Stimulated activated CD4-positive, alpha-beta T cell treated with anti-CD3 and anti-CD28 coated beads, TNF-alpha, amount 100 ng/mL, for 4 hours (primary cell): Measurements from ENCODE around the gene SLC29A3.
A peak's percentile ranks its signal among the peaks of the same experiment; 100 is the strongest.
"Not testable (repeated sequence)": the region's sequence is repeated elsewhere in the genome, so short reads cannot be mapped to it uniquely, and the experiment has no call there.

Experiments used
- DNase-seq, 3 experiments: peaks; one replicate each; pipeline ENCODE4 v3.0.0-alpha.2; 2020; ENCODE audit warnings: low read depth in 3 of 3

The SLC29A3 gene

GRCh38 chr10:71319042-71319799, at the start of gene SLC29A3:
SLC29A3 (plus strand) TSS chr10:71319259; CDS start chr10:71319310, 51 bp downstream.
- DNase-seq = peak; percentile 72 to 78 (median 78)

GRCh38 chr10:71269301-71270288, 49.5 kb upstream of the SLC29A3 start:
- no peak for DNase-seq

- no peak for DNase-seq
Observed at GRCh38 chr10:71270301-71271220, 48.5 kb upstream of the SLC29A3 start.

- no peak for DNase-seq
Observed at GRCh38 chr10:71271662-71272055, 47.4 kb upstream of the SLC29A3 start.

- DNase-seq = no peak
Observed at GRCh38 chr10:71272056-71272771, 46.8 kb upstream of the SLC29A3 start.

- DNase-seq = not testable (repeated sequence)
Observed at GRCh38 chr10:71272974-71273373, 46.1 kb upstream of the SLC29A3 start.

GRCh38 chr10:71273506-71273905, 45.6 kb upstream of the SLC29A3 start:
- no peak for DNase-seq

GRCh38 chr10:71274901-71275796, 43.9 kb upstream of the SLC29A3 start:
- no peak for DNase-seq

GRCh38 chr10:71276873-71277272, 42.2 kb upstream of the SLC29A3 start:
- no peak for DNase-seq

GRCh38 chr10:71277914-71278665, 41.0 kb upstream of the SLC29A3 start:
- DNase-seq = no peak

- DNase-seq = no peak
Observed at GRCh38 chr10:71278691-71279588, 40.1 kb upstream of the SLC29A3 start.

- DNase-seq = no peak
Observed at GRCh38 chr10:71279590-71280170, 39.4 kb upstream of the SLC29A3 start.

- DNase-seq = no peak
Observed at GRCh38 chr10:71280216-71280615, 38.8 kb upstream of the SLC29A3 start.

GRCh38 chr10:71280825-71281224, 38.2 kb upstream of the SLC29A3 start:
- DNase-seq = no peak

GRCh38 chr10:71281646-71282322, 37.3 kb upstream of the SLC29A3 start:
- DNase-seq = no peak

- no peak for DNase-seq
Observed at GRCh38 chr10:71282323-71282680, 36.8 kb upstream of the SLC29A3 start.

GRCh38 chr10:71283410-71283809, 35.6 kb upstream of the SLC29A3 start:
- no peak for DNase-seq
